Bronchial epithelial cell (primary cell): ENCODE results near the gene ATP2B2. TPM values are rescaled to one million over a fixed set of nuclear protein-coding genes. Genes with fewer than 3 reads are reported as not detected.
A peak's percentile ranks its signal among the peaks of the same experiment; 100 is the strongest.

ENCODE experiments used
- DNase-seq: peaks from one replicate; pipeline ENCODE4 v3.0.0-alpha.2; 2010; ENCODE audit warnings: low read depth
- FAIRE-seq: peaks from 2 replicates; lab custom pipeline; 2011; peaks lifted over from hg19 to GRCh38; lab: Jason Lieb, UNC
- H3K27me3 ChIP-seq: 2 replicates; pipeline ENCODE4 v1.5.1; 2011; ENCODE audit warnings: low read length; ENCODE audit not compliant: control insufficient read depth, insufficient read depth
- H3K36me3 ChIP-seq: 2 replicates; pipeline ENCODE4 v1.5.1; 2011; ENCODE audit warnings: low read length; ENCODE audit not compliant: control insufficient read depth, insufficient read depth
- H3K4me3 ChIP-seq: 2 replicates; pipeline ENCODE4 v1.5.1; 2011; ENCODE audit warnings: mild to moderate bottlenecking, low read depth, low read length, control low read depth
- CTCF ChIP-seq: IDR thresholded peaks from 2 replicates; pipeline ENCODE4 v1.5.1; 2011; ENCODE audit warnings: mild to moderate bottlenecking, moderate library complexity, low read length, control low read depth, inconsistent platforms; ENCODE audit not compliant: insufficient read depth, severe bottlenecking
- total RNA-seq: library from RNA; depleted of rRNA; stranded (reverse); fragments of >200 nt; gene quantifications from 2 replicates; pipeline ENCODE4 v1.2.1, GENCODE V29; 2014

The ATP2B2 gene
- total RNA-seq, 1 donor from 2014 or later = not detected

- H3K4me3 ChIP-seq = no peak overlapping the region
- H3K27me3 ChIP-seq = peaks cover 8% of the 10 kb centered on the region
- H3K36me3 ChIP-seq = no peaks in the 10 kb centered on the region
- no peak for FAIRE-seq
- DNase-seq = no peak
- TF ChIP-seq CTCF = no peak
Observed at GRCh38 chr3:10510086-10510742, 4.8 kb upstream of the ATP2B2 start.

DNA sequence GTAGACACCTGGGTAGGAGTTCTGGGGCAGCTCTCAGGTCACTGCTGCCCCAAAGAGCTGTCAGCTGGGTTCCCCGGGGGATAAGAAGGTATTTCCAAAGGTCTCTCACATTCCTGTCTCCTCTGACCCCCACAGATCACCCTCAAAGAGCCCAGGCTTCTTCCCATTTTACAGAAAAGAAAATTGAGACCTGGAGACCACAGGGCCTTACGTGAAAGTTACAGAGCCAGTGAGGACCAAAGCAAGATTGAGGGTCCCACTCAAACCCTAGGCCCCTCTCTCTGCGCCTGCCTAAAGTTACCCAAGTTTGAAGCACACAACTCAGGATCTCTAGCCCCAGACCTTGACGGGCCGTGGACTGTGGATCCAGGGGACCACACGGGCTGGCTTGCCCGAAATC is 3.9 kb upstream of the ATP2B2 start:
- TF ChIP-seq CTCF = no peak
- DNase-seq (no peak), FAIRE-seq (no peak)
- H3K36me3 ChIP-seq = no peaks in the 10 kb centered on the region
- H3K4me3 ChIP-seq = no peak overlapping the region
- peaks cover 16% of the 10 kb centered on the region for H3K27me3 ChIP-seq

DNA sequence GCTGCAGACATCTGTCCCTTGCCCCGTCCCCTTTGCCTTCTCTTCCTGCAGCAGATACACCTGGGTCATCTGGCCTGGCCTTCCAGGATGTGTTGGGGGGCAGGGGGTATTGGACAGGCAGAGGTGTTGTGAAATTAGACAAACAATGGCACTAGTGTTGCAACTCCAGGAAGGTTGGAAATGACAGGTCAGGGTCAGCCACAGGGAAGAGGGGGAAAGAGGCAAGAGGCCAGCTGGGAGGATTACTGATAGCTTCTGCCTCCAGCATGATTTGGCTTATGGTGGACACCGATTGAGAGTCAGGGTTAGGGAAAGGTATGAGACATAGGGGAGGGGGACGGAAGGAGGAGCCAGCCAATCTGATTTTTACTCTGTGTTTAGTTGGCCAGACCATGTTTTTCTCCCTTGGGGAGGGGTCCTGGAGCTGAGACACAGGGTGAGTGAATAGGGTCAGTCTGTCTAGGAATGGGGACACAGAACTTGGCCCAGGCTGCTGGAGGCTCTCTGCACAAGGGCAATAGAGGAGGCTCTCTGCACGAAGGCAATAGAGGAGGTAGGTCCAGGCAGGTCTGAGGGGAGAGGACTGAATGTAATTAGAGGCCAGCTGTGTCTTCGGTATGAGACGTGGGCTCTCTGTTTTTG is 3.4 kb upstream of the ATP2B2 start:
- H3K4me3 ChIP-seq = no peak overlapping the region
- FAIRE-seq = no peak

DNA sequence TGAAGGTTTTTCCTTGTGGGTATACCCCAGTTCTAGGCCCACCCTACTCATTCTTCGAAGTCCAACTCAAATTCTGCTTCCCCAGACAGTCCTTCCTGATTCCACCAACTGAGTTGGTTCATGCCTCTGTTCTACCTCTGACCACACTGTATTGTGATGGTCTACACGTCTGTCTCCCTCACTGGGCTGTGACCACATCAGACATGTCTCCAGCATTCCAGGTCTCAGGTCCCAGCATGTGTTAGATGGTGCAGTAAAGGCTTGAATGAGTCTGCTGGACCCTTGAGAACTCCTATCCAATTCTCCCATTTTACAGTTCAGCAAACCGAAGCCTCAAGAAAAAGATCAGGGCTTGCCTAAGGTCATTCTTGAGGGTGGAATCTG is 2.8 kb upstream of the ATP2B2 start:
- H3K4me3 ChIP-seq = no peak overlapping the region
- peak; percentile 43 for FAIRE-seq
- no peak for DNase-seq
- no peaks in the 10 kb centered on the region for H3K36me3 ChIP-seq
- TF ChIP-seq CTCF = no peak
- peaks cover 16% of the 10 kb centered on the region for H3K27me3 ChIP-seq

More for the DNA sequence above, 3.4 kb upstream of the ATP2B2 start:
- no peak for DNase-seq
- Histone ChIP-seq H3K36me3 (no peaks in the 10 kb centered on the region), H3K27me3 (peaks cover 16% of the 10 kb centered on the region)
- no peak for TF ChIP-seq CTCF

DNA sequence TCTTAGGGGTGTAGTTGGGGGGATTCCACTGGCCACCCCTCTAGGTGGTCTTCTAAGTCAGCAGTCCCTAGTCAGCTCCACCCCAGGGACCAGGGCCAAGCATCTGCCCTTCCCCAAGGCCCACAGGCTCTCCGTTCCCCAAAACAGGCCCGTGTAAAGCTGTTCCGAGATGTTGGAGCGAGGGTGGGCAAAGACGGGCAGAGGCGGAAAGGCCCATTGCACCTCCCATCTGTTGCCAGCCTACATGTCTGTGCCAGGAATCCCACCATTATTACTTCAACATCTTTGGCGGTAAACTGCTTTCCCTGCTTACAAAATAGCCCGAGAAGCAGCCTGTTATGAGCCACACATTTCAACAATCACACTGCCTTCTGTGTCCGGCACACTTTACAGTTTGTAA is 1.9 kb upstream of the ATP2B2 start:
- peaks cover 17% of the 10 kb centered on the region for H3K27me3 ChIP-seq
- DNase-seq (no peak), FAIRE-seq (no peak)
- H3K4me3 ChIP-seq = no peak overlapping the region
- no peak for TF ChIP-seq CTCF
- no peaks in the 10 kb centered on the region for H3K36me3 ChIP-seq
